OCI-LY7 (cell line): Measurements from ENCODE around the gene UBL3.

Source experiments
- EZH2phosphoT487 ChIP-seq: fragments of 200-600 bp; sonication (generic); IDR thresholded peaks from 2 replicates; pipeline ENCODE4 v1.6.1; 2018; ENCODE audit warnings: low read depth, borderline replicate concordance, mild to moderate bottlenecking, mixed run types, antibody characterized with exemption, low read length, moderate library complexity, mixed read lengths
- TF ChIP-seq, protein P1 (sequence below): fragments of 200-600 bp; sonication (generic); conservative IDR thresholded peaks from 2 replicates; pipeline ENCODE4 v1.5.1; 2014; ENCODE audit warnings: mild to moderate bottlenecking, antibody characterized with exemption, low read length, moderate library complexity, mixed read lengths

DNA sequence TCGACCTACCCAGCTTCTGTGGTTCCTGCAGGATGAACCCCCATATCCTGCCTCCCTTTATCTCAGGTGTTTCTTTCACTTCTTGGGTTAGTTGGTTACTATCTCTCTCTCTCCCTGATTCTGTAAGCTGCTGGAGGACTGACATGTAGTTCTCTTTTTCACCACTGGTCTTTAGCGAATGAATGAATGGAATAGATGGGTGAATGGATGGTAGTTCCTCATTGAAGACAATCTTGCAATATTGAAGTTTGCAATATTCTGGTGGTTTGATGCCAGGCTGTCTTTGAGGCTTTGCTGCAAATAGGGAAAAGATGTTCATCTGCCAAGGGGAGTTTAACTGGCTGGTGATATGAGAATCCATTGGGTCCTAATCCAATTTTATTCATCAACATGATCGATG lies 120.2 kb downstream of the UBL3 start:
- TF ChIP-seq, protein P1, sequence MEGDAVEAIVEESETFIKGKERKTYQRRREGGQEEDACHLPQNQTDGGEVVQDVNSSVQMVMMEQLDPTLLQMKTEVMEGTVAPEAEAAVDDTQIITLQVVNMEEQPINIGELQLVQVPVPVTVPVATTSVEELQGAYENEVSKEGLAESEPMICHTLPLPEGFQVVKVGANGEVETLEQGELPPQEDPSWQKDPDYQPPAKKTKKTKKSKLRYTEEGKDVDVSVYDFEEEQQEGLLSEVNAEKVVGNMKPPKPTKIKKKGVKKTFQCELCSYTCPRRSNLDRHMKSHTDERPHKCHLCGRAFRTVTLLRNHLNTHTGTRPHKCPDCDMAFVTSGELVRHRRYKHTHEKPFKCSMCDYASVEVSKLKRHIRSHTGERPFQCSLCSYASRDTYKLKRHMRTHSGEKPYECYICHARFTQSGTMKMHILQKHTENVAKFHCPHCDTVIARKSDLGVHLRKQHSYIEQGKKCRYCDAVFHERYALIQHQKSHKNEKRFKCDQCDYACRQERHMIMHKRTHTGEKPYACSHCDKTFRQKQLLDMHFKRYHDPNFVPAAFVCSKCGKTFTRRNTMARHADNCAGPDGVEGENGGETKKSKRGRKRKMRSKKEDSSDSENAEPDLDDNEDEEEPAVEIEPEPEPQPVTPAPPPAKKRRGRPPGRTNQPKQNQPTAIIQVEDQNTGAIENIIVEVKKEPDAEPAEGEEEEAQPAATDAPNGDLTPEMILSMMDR: peak; percentile 48; the same call in 1 of the 2 replicates
- TF ChIP-seq EZH2phosphoT487: no peak
